ENCODE data around the gene HOXA4. TPM values are rescaled to one million over a fixed set of nuclear protein-coding genes. Genes with fewer than 3 reads are reported as not detected.
A peak's percentile ranks its signal among the peaks of the same experiment; 100 is the strongest.

Gene HOXA4
- total and polyA plus RNA-seq, 2 of the 4 experiments (the other 2 are of a cell fraction) = 0.36 to 8.0 TPM

- Histone ChIP-seq H3K56ac (ENCODE audit: extremely low read depth, insufficient read depth, low read length) (peak overlapping the region; percentile 22; the same call in 1 of the 2 replicates), H2BK5ac (ENCODE audit: low read depth, low read length, poor library complexity, severe bottlenecking) (peak overlapping the region; percentile 66), H3K4me2 (ENCODE audit: low read depth, low read length) (peak overlapping the region; percentile 83), H2BK20ac (ENCODE audit: low read depth, low read length) (peak overlapping the region; percentile 30; the same call in 1 of the 2 replicates), H3K4me3 (ENCODE audit: insufficient read depth, low read depth, low read length) (peak overlapping the region; percentile 40), H3K14ac (replicated peaks; ENCODE audit: low read depth, low read length) (peak overlapping the region; percentile 72), H3K27me3 (ENCODE audit: control insufficient read depth, insufficient read depth, low read length) (no peaks in the 10 kb centered on the region), H3K79me1 (ENCODE audit: low read depth in 1 of 2, low read length in 2 of 2) (peaks cover 9 to 34% of the 10 kb centered on the region in 2 experiments; a peak in 3 of 4 replicates), H3K27ac (ENCODE audit: insufficient read depth, low read length) (peak overlapping the region; percentile 80), H2AK5ac (ENCODE audit: low read depth, low read length) (0 out of 2 replicates have a peak overlapping the region, but pooled peaks have one; percentile 17), H3K9ac (ENCODE audit: low read depth, low read length) (peak overlapping the region; percentile 87), H3K4ac (ENCODE audit: low read depth, low read length) (peak overlapping the region; percentile 79), H3K36me3 (ENCODE audit: control insufficient read depth, insufficient read depth, low read length) (peaks cover 9% of the 10 kb centered on the region), H2AFZ (replicated peaks; ENCODE audit: low read length, poor library complexity) (peak overlapping the region; percentile 90), H4K8ac (ENCODE audit: low read depth in 2 of 2, low read length in 2 of 2) (peak overlapping the region; percentile 76 to 84), H4K20me1 (ENCODE audit: insufficient read depth, low read length) (no peaks in the 10 kb centered on the region), H3K9me3 (ENCODE audit: control insufficient read depth, insufficient read depth, low read length) (no peaks in the 10 kb centered on the region), H3K18ac (ENCODE audit: low read depth, low read length) (peak overlapping the region; percentile 77), H2AK9ac (replicated peaks; ENCODE audit: low read depth, low read length, poor library complexity) (peak overlapping the region; percentile 69), H2BK15ac (ENCODE audit: low read depth, low read length) (peak overlapping the region; percentile 63; the same call in 2 of the 3 replicates), H3K23ac (ENCODE audit: low read depth, low read length) (peak overlapping the region; percentile 47; the same call in 1 of the 2 replicates), H4K5ac (ENCODE audit: low read depth, low read length) (peak overlapping the region; percentile 76), H4K91ac (ENCODE audit: insufficient read depth, low read depth, low read length) (peak overlapping the region; percentile 76), H2BK120ac (ENCODE audit: low read depth, low read length) (peak overlapping the region; percentile 73), H3K4me1 (ENCODE audit: control insufficient read depth, insufficient read depth, low read length) (peaks cover 18% of the 10 kb centered on the region), H3K9me1 (ENCODE audit: insufficient read depth, low read length) (no peaks in the 10 kb centered on the region)
- POLR2A ChIA-PET (ENCODE audit: unreplicated experiment) = no interaction called here
- DNase-seq (no peak), ATAC-seq (ENCODE audit: low read depth) (no peak)
- no TSS peak for BruUV-seq (replicated peaks)
- dilution Hi-C loops (cut with HindIII; ENCODE audit: low sequenced_read_pairs, unreplicated experiment) (no loop called here), in situ Hi-C loops (cut with MboI; ENCODE audit: low sequenced_read_pairs) (loop anchor here (10.0 kb wide), 1 partner anchor 951 kb away; no protein-coding TSS in a partner anchor), intact Hi-C loops (cut with micrococcal nuclease) (loop anchor here (5.0 kb wide), 1 partner anchor 1053 kb away; no protein-coding TSS in a partner anchor)
- CTCF ChIA-PET = interaction anchor here (1.9 kb wide), 1 partner anchor 34 kb away, joined by 5 read pairs; no protein-coding TSS in a partner anchor
- WGBS, 2 experiments (ENCODE audit: extremely low coverage in 2 of 2, insufficient read length in 1 of 2) = 20% methylated on average over 14 of the region's 47 CpGs; no CpG with 5 or more reads in 1 of the 2 experiments
- TF ChIP-seq CEBPB (IDR thresholded peaks at IDR 0.05; ENCODE audit: low read depth, low read length) (no peak), POLR2A (IDR thresholded peaks at IDR 0.05; ENCODE audit: low read depth, low read length) (peak; percentile 61), RFX5 (IDR thresholded peaks at IDR 0.05; ENCODE audit: low read depth, low read length) (no peak)
These were observed 14.8 kb upstream of the HOXA4 start for GRCh38 chr7:27145165-27145913.

All from IMR-90 (cell line).